GM21723 (cell line): ENCODE results near the gene AMN1.
"Not testable (repeated sequence)": the region's sequence is repeated elsewhere in the genome, so short reads cannot be mapped to it uniquely, and the experiment has no call there.

Source experiments
- ATAC-seq: cut with Tn5 transposase; IDR thresholded peaks from one replicate; pipeline ENCODE4 v1.9.1; 2021; ENCODE audit warnings: mild to moderate bottlenecking, moderate library complexity; ENCODE audit not compliant: unreplicated experiment

Gene AMN1

DNA sequence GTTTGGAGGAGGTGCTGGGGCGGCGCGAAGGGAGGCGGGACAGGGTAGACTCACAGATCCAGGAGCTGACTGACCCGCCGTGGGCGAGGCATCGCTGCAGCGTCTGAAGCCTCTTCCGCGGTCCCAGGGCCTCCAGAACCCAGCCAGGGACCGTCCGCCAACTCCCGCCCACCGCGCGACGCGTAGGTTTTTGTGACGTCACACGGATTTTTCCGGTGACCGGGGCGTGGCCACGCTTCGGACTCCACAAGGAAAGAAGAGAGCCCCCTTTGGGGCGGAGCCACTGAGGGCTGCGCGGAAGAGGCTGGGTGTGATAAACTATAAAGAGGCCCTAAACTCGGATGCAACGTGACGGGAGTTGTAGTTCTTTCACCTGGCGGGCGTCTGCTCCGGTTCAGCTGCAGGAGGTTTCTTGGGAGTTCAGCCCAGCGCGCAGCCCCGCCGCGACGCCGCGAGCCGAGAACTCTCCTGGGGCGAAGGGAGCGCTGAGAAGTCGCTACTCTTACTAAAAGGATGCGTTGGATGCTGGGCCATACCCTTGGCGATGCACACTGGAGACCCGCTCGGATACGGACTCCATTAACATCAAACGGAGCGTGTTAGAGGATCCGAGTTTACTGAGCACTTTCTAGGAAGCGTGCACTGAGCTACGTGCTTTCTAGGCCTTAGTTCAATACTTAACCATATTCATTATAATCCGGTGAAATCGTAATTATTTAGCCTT, at the start of gene AMN1:
Gene AMN1, minus strand, starts transcription at position 105 of the 724 bp plus-strand sequence. Its CDS starts 13 bp downstream, at position 92.
- peak; percentile 96 for ATAC-seq

DNA sequence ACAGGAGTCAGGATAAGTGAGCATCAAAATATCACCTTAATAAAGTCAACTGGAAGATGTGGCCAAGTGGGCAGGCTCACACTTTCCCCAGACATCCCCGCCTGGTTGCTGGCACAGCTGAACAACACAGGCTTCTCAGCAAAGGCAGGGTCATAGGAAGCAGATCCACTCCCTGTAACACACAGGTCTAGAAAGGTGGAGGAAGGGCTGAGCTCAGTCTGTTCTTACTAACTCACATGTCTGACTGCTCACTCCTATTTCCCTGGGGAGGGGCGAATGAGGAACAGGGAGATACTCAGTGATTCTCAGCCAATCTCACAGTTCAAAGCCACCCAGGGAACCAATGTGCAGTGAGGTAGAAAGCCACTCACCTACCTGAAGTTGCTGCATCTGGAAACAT, 45.0 kb upstream of the AMN1 start:
- ATAC-seq: peak; percentile 64

DNA sequence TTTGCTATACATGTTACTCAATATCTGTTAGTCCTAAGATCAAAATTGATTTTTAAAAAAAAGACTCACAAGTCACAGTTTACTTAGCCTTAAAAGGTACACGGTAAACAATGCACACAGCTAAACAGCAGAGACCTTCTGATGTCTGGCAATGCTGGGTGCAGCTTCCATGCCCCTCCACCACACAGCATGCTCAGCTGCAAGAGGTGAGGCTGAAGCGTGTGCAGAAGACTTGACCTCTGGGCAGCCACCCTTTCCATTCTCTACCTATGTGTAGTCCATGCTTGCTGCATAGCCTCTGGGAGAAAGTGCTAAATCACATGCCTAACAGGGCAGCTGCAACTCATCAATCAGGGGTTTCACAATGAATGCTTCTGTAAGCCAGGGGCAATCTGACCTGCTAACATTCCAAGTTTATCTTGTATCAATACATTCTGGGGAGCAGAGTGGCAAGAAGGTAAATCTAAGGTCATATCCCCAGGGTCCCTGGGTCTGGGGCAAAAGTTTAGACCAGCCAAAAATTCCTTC, 44.5 kb upstream of the AMN1 start:
- ATAC-seq: peak; percentile 46

DNA sequence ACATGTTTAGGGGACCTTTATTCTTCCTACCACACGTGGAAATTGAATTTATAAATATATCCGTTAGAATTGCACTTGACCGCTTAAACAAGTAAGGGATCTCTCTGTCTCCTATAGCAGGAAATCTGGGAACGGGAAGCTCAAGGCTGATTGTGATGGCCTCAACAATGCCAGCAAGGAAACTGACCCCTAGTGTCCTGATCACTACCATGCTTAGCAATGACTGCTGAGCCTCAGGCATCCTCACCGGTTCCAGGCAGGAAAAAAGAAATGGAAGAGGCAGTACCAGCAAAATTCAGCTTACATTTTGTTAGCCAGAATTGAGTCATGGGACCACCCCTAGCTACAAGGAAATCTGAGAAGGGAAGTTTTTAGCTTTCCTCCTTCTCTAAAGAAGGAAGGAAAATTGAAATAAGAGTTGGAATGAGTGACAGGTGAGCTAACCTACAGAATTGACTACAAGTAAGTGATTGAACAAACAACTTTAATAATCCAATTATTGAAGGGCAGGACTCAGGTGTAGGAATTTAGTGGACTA, 43.9 kb upstream of the AMN1 start:
- ATAC-seq: no peak

DNA sequence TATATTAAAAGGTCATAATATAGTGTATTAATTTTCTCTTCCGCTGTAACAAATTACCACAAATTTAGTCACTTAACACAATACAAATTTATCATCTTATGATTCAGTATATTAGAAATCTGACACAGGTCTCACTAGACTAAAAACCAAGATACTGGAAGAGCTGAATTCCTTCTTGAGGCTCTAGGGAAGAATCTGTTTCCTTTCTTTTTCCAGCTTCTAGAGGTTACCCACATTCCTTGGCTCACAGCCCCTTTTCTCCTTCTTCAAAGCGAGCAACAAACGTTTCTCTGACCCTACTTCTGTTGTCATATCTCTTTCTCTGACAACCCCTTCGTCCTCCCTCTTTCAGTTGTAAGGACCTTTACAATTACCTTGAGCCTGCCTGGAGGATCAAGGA, 43.4 kb upstream of the AMN1 start:
- ATAC-seq: no peak

DNA sequence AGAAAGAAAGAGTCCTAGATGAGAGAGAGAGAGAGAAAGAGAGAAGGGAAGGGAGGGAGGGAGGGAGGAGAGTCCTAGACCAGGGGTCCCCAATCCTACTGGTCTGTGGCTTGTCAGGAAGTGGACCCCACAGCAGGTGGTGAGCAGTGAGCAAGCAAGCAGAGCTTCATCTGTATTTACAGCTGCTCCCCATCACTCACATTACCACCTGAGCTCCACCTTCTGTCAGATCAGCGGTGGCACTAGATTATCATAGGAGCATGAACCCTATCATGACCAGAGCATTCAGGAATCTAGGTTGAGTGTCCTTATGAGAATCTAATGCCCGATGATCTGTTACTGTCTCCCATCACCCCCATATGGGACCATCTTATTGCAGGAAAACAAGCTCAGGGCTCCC, 39.2 kb upstream of the AMN1 start:
- ATAC-seq: no peak

DNA sequence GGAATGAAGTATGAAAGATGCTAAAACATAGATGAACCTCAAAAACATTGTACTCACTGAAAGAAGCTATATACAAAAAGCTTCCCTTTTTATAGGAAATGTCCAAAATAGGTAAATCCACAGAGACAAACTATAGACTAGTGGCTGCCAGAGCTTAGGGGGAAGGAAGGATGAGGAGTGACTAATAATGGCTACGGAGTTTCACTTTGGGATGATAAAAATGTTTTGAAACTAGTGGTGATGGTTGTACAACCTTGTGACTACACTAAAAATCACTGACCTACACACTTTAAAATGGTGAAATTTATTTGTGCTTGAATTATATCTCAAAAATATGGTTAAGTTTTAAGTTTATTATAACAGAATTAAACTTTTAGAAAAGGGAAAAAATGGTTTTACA, 37.1 kb upstream of the AMN1 start:
- no peak for ATAC-seq

DNA sequence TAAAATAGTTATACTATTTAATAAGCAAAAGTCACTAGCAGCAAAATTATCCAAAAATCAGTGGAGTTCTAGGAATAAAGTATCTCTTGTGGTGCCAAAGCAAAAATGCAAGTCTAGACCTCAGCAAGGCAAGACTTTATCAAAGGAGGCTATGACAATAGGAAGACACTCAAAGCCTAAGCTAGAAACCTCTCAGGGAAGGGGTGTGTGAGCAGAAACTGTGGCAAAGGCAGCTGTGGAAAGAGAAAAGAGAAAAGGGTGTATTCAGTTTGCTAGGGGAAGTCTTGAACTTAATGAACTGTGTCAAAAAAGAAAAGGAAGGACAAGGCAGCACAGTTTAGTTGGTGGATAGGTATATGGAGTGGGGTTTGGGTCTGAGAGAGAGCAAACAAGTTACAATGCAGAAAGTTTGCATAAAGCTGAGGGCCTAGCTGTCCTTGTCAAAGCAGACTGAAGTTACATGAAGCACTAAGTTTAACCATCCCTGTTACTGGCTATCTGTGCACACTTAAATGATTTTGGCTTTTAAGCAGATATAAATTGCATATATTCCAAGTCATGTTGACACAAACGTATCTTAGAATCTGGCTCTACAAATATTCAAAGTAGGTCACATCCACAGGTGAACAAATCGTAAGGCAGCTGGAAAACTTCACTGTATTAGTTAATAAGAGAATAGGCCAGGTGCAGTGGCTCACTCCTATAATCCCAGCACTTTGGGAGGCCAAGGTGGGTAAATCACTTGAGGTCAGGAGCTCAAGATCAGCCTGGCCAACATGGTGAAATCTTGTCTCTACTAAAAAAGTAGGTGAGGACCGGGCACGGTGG, 31.0 kb upstream of the AMN1 start:
- peak; percentile 63 for ATAC-seq

DNA sequence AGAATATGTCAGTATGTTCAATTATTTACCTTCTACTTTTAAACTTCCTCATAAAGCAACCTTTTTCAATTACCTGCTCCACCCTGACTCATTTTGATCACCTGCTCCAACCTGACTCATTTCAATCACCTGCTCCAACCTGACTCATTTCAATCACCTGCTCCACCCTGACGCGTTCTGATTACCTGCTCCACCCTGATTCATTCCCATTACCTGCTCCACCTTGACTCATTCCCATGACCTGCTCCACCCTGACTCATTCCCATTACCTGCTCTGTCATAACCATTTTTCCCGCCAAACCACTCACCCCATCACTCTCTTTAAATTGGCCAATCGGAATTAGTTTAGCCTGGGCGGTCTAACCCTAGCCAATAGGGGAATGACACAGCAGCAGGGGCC, 29.5 kb upstream of the AMN1 start:
- ATAC-seq: not testable (repeated sequence)

DNA sequence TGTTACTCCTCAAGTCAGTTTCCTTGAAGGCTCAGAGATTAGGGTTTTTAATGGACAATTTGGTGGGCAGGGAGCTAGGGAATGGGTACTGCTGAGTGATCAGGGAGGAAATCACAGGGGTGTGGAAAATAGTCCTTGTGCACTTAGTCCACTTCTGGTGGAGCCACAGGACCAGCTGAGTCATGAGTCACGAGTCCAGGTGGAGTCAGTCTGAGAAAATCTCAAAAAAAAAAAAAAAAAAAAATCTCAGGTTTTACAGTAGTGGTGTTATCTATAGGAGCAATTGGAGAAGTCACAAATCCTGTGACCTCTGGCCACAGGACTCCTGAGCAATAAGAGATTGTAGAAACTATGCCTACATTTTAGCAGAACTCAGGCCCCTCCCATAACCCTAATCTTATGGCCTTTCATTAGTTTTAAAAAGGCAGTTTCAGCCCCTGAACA, 28.2 kb upstream of the AMN1 start:
- no peak for ATAC-seq

DNA sequence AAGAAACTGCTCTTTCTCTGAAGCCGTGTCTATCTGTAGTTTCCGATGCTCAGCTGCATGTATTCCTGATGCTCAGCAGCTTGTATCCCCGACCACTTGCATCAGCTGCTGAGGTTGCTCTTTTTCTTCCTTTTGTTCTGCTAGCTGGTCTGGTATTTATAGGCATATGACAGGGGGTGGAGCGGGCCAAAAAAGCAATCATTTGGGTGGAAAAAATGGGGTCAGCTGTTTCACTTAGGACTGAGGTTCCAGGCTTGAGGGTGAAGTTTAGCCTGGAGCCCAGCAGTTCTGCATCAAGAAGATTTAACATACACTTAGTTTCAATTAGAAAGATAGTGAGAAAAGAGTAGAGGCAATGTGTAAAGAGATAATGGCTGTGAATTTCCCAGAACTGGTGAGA, 23.6 kb upstream of the AMN1 start:
- no peak for ATAC-seq

DNA sequence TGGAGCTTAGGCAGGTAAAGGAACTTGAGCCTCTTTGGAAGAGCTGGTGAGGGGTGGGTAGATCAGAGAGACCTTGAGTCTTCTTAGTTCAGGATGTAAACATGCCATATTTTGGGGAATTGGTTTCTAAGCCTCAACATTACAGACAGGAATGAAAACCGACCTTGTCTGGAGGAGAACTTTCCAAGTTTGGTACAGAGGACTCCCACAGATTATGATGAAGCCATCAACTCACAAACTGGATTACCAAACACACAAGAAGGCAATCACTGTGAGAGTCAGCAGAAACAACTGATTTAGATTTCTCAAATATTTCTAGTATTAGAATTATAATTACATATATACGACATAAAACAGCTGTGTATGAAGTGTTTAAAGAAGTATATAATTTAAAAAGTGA, 22.3 kb upstream of the AMN1 start:
- ATAC-seq: no peak

DNA sequence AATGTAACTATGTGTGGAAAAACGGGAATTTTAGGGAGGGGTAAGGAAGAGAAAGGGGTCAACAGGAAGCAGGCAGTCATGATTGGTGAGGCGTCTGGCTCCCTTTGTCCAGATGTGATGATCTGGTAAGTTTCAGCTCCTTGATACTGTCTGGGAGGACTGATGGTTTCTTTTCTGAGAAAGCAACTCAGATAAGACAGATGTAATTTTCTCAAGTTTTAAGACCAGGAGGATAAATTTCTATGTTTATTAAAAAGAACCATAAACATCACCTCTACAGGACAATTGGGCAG, 21.9 kb upstream of the AMN1 start:
- no peak for ATAC-seq

DNA sequence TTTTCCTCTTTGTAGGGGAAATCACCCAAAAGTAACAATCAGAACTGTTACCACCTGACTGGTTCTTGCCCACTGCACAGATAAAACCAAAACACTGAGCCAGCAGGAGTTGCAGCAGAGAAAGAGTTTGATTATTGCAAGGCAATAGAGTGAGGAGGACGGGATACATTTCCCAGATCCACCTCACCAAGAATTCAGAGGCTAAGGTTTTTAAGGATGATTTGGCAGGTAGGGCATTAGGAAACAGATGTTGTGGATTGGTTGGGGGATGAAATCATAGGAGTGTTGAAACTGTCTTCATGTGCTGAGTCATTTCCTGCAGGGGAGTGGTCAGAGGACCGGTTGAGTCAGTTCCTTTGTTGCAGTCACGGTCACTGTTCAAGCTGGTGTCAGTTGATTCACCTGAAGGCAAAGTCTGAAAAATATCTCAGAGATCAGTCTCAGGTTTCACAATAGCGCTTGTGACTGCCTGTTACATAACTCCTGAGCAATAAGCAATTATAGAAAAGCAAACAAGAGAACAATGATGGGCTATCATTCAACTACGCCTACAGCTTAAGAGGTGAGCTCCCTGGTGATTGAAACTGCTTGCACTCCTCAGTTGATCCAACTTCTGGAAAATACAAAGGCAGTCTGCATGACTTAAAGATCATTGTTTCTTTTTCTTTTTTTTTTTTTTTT, 20.3 kb upstream of the AMN1 start:
- peak; percentile 79 for ATAC-seq

DNA sequence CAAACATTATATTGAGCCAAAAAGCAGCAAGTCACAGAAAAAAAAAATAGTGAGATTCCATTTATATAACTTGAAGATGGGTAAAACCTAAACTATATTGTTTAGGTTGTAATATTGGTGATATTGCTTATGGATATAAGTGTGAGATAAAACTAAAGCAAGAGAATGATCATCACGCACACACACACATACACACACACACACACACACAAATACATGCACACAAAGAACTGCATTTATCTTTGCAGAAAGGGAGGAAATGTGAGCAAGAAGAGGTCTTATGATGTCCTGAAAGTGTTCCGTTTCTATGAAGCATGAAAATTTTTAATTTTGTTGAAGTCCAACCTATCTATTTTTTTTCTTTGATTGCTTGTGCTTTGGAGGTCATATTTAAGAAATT, 16.4 kb upstream of the AMN1 start:
- ATAC-seq: no peak

DNA sequence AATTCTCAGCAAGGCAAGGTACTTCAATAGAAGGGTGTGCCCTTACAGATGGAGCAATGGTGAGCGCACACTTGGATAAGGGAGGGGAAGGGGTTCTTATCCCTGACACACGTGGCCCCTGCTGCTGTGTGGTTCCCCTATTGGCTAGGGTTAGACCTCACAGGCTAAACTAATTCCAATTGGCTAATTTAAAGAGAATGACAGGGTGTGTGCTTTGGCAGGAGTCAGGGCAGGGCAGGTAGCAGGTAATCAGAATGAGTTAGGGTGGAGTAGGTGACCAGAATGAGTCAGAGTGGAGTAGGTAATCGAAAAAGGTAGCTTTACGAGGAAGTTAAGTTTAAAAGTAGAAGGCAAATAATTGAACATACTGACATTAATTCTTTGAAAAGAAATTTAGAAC, 15.5 kb upstream of the AMN1 start:
- ATAC-seq: not testable (repeated sequence)

DNA sequence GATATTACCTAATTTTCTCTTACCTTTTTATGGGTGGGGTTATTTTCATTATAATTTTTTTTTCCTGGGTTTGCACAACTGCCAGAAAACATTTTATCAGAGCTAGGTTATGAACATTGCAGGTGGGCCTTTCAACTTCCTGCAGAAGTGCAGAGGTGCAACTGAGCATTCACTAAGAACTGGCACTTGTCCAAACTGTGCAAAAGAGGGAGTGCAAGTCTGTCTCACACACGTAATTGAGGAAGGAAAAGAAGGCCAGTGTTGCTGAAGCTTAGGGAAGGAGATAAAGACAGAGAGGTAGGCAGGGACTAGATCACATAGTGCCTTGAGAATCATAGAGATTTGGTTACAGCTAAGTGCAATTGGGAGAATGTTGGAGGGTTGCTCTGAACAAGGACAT, 14.1 kb upstream of the AMN1 start:
- ATAC-seq: no peak

DNA sequence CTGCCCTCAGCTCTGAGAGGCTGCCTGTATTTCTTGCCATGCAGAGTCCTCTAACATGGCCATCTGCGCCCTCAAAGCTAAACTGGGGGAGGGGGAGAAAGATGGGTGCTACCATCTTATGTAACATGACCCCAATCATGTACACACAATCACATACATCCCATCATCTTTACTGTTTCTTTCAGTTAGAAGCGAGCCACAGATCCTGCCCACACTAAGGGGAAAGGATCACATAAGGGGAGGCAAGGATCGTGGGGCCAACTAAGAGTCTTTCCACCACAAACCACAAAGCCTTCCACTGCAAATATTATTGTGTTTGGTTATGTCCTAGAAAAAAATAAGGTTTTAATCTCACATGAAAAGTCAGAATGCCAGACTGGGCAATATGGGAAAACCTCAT, 11.8 kb upstream of the AMN1 start:
- ATAC-seq: no peak

DNA sequence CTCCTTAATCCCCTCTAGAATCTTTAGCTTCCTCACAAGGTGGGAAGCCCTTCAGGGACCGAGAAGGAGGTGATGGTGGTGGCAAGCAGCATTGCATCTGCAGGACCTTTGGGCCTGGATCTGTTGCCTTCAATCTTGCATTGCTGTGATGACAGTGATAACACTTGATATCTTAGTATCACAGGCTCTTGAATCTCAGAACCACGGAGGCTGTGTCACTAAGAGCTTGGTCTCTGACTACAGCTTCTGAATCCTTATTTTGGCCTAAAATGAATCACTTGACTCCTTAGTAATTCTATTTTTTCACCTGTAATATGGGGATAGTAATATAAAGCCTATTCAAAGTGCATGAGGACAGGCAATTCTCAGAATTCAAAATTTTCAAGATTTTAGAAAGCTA, 8.9 kb upstream of the AMN1 start:
- ATAC-seq: no peak

DNA sequence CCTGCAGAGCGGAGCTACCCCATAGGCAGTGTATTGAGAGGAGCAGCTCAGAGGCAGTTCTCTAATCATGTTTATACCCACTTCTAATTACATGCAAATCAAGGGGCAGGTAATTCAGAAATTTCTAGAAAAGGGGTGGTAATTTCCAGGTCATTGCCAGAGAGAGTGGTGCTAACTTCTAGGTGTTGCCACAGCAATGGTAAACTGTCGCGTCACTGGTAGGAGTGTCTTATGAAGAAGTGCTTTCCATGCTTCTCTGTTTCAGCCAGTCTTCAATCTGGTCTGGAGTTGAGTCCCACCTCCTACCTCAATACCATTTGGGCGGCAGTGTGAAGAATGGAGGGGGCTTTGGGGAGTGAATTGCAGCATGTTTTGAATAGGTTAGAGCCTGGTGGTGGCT, 8.5 kb upstream of the AMN1 start:
- no peak for ATAC-seq

DNA sequence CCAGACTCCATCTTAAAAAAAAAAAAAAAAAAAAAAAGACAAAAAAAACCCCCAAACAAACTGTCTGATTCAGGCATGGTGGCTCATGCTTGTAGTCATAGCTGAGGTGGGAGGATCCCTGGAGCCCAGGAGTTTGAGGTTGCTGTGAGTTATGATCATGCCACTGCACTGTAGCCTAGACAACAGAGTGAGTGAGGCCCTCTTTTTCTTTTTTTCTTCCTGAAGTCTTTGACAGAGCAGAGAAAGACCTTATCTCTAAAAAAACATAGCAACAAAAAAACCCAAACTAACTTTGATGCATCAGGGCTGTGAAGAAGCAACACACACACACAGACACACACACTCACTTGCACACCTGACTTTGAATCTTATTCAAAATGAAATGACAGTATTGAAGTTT, 7.7 kb upstream of the AMN1 start:
- ATAC-seq: no peak
